OCI-LY7 (cell line): Measurements from ENCODE around the gene DERA. TPM values are rescaled to one million over a fixed set of nuclear protein-coding genes. Genes with fewer than 3 reads are reported as not detected.

Experiments used
- BruUV-seq: library from RNA; stranded (reverse); fragments of 400-500 nt; replicated peaks from 2 replicates; lab custom pipeline; 2021; lab: Mats Ljungman, UMichigan
- CTCF ChIA-PET: fragments of 300-600 bp; sonication (Branson Sonifier 250); formaldehyde crosslinking; loops from one replicate; lab custom pipeline; 2022; ENCODE audit warnings: antibody characterized with exemption; ENCODE audit not compliant: unreplicated experiment; lab: Charles Lee
- POLR2A ChIA-PET: fragments of 300-600 bp; sonication (Branson Sonifier 250); formaldehyde crosslinking; loops from one replicate; lab custom pipeline; 2022; ENCODE audit warnings: antibody characterized with exemption; lab: Charles Lee
- DNase-seq: peaks from one replicate; pipeline ENCODE4 v3.0.0-alpha.2; 2015; ENCODE audit warnings: low spot score
- H2AFZ ChIP-seq: fragments of 200-600 bp; sonication (generic), shearing (Covaris generic); 2 replicates; pipeline ENCODE4 v1.6.1; 2014; ENCODE audit warnings: mild to moderate bottlenecking, antibody characterized with exemption, low read length, moderate library complexity
- H3K27ac ChIP-seq: fragments of 200-600 bp; sonication (generic); 2 replicates; pipeline ENCODE4 v1.5.1; 2014; ENCODE audit warnings: mixed run types, low read depth, mild to moderate bottlenecking, moderate library complexity, low read length, inconsistent platforms; ENCODE audit not compliant: poor library complexity, severe bottlenecking
- H3K36me3 ChIP-seq: fragments of 200-600 bp; sonication (generic); 2 replicates; pipeline ENCODE4 v1.6.1; 2014; ENCODE audit warnings: mild to moderate bottlenecking, antibody characterized with exemption, low read length, moderate library complexity, mixed read lengths; ENCODE audit not compliant: insufficient read depth
- H3K4me1 ChIP-seq: fragments of 200-600 bp; sonication (generic); 2 replicates; pipeline ENCODE4 v1.5.1; 2014; ENCODE audit warnings: mild to moderate bottlenecking, low read length; ENCODE audit not compliant: insufficient read depth, poor library complexity, severe bottlenecking
- H3K4me2 ChIP-seq: fragments of 200-600 bp; sonication (generic); 2 replicates; pipeline ENCODE4 v1.6.1; 2014; ENCODE audit warnings: mild to moderate bottlenecking, low read length
- H3K4me3 ChIP-seq: fragments of 200-600 bp; sonication (generic); 2 replicates; pipeline ENCODE4 v1.5.1; 2014; ENCODE audit warnings: mild to moderate bottlenecking, low read depth, low read length; ENCODE audit not compliant: poor library complexity, severe bottlenecking
- H3K79me2 ChIP-seq: fragments of 200-600 bp; sonication (generic); 2 replicates; pipeline ENCODE4 v1.6.1; 2016; ENCODE audit warnings: low read depth, mild to moderate bottlenecking, low read length, moderate library complexity, mixed read lengths; ENCODE audit not compliant: insufficient read depth
- H3K9me2 ChIP-seq: fragments of 200-600 bp; sonication (generic); 2 replicates; pipeline ENCODE4 v1.6.1; 2016; ENCODE audit warnings: mild to moderate bottlenecking, low read length, mixed read lengths; ENCODE audit not compliant: insufficient read depth
- H3K9me3 ChIP-seq: fragments of 200-600 bp; sonication (generic); 2 replicates; pipeline ENCODE4 v1.6.1; 2014; ENCODE audit warnings: mild to moderate bottlenecking, mixed run types, low read length, mixed read lengths
- H4K20me1 ChIP-seq: fragments of 200-600 bp; sonication (generic); 2 replicates; pipeline ENCODE4 v1.6.1; 2014; ENCODE audit warnings: mild to moderate bottlenecking, antibody characterized with exemption, low read length, moderate library complexity, mixed read lengths; ENCODE audit not compliant: insufficient read depth
- CTCF ChIP-seq: fragments of 200-600 bp; sonication (generic); conservative IDR thresholded peaks from 2 replicates; pipeline ENCODE4 v1.5.1; 2014; ENCODE audit warnings: mild to moderate bottlenecking, antibody characterized with exemption, low read length, moderate library complexity, mixed read lengths
- EZH2phosphoT487 ChIP-seq: fragments of 200-600 bp; sonication (generic); IDR thresholded peaks from 2 replicates; pipeline ENCODE4 v1.6.1; 2018; ENCODE audit warnings: low read depth, borderline replicate concordance, mild to moderate bottlenecking, mixed run types, antibody characterized with exemption, low read length, moderate library complexity, mixed read lengths
- intact Hi-C: fragments of 100-400 bp; cut with micrococcal nuclease; formaldehyde crosslinking; loops from one replicate; pipeline ENCODE4 v1.10.0; 2022; ENCODE audit not compliant: unreplicated experiment
- total RNA-seq, 2 experiments: library from RNA; depleted of rRNA in 1 of 2; stranded (reverse); fragments of >200 nt in 1 of 2; shearing (Covaris generic) in 1 of 2; gene quantifications; 2 replicates each; pipeline ENCODE4 v1.2.3, GENCODE V29; 2014 to 2022

The DERA gene
- total RNA-seq, 2 experiments from 2014 or later: 68.6 to 87.2 TPM

GRCh38 chr12:16021676-16022075, 110.5 kb downstream of the DERA start:
- Histone ChIP-seq H3K9me3 (peaks cover 36% of the 10 kb centered on the region; the same call in 1 of the 2 replicates), H3K9me2 (no peaks in the 10 kb centered on the region), H3K36me3 (peaks cover 66% of the 10 kb centered on the region), H3K4me2 (no peak overlapping the region), H2AFZ (no peak overlapping the region), H3K79me2 (peaks cover 37% of the 10 kb centered on the region), H3K4me3 (no peak overlapping the region), H4K20me1 (no peaks in the 10 kb centered on the region), H3K4me1 (no peaks in the 10 kb centered on the region), H3K27ac (no peak overlapping the region)
- no TSS peak for BruUV-seq
- TF ChIP-seq CTCF: no peak
- no peak for TF ChIP-seq EZH2phosphoT487
- DNase-seq: no peak
- ChIA-PET POLR2A (interaction anchor here (0.7 kb wide), 3 partner anchors 14 to 140 kb away, joined by 3 to 4 read pairs (median 3); no protein-coding TSS in a partner anchor), CTCF (no interaction called here)
- intact Hi-C loops: no loop called here

GRCh38 chr12:16027002-16027401, 115.9 kb downstream of the DERA start:
- DNase-seq: no peak
- H3K9me2 ChIP-seq: no peaks in the 10 kb centered on the region
- H3K4me2 ChIP-seq: no peak overlapping the region
- intact Hi-C loops: no loop called here
- no peak overlapping the region for H3K4me3 ChIP-seq
- H3K9me3 ChIP-seq: peaks cover 3% of the 10 kb centered on the region; the same call in 1 of the 2 replicates
- H2AFZ ChIP-seq: no peak overlapping the region
- ChIA-PET POLR2A (interaction anchor here (1.4 kb wide), 1 partner anchor 9 kb away, joined by 6 read pairs; no protein-coding TSS in a partner anchor), CTCF (no interaction called here)
- no peaks in the 10 kb centered on the region for H3K4me1 ChIP-seq
- BruUV-seq: no TSS peak
- peaks cover 19% of the 10 kb centered on the region; the same call in 1 of the 2 replicates for H3K79me2 ChIP-seq
- TF ChIP-seq CTCF (no peak), EZH2phosphoT487 (no peak)
- no peak overlapping the region for H3K27ac ChIP-seq
- H4K20me1 ChIP-seq: peaks cover 2% of the 10 kb centered on the region; the same call in 1 of the 2 replicates
- peaks cover 42% of the 10 kb centered on the region for H3K36me3 ChIP-seq

- DNase-seq: no peak
- H3K4me3 ChIP-seq: no peak overlapping the region
- H3K27ac ChIP-seq: no peak overlapping the region
- intact Hi-C loops: no loop called here
- H3K4me1 ChIP-seq: no peaks in the 10 kb centered on the region
- BruUV-seq: no TSS peak
- no peak overlapping the region for H2AFZ ChIP-seq
- H4K20me1 ChIP-seq: peaks cover 4% of the 10 kb centered on the region; the same call in 1 of the 2 replicates
- POLR2A ChIA-PET: interaction anchor here (0.5 to 0.6 kb wide), 2 partner anchors 74 to 137 kb away, joined by 4 to 9 read pairs; no protein-coding TSS in a partner anchor
- TF ChIP-seq CTCF (no peak), EZH2phosphoT487 (no peak)
- H3K9me2 ChIP-seq: no peaks in the 10 kb centered on the region
- no peak overlapping the region for H3K4me2 ChIP-seq
- H3K36me3 ChIP-seq: peaks cover 64% of the 10 kb centered on the region
- CTCF ChIA-PET: no interaction called here
- no peaks in the 10 kb centered on the region for H3K9me3 ChIP-seq
- H3K79me2 ChIP-seq: peaks cover 19% of the 10 kb centered on the region; the same call in 1 of the 2 replicates
Measured at GRCh38 chr12:16030744-16031143, 119.6 kb downstream of the DERA start.
